DND-41 (cell line): Measurements from ENCODE around the gene C11orf52.

ENCODE experiments used
- ATAC-seq: fragments of 200-7000 bp; cut with Tn5 transposase; 3 replicates; pipeline ENCODE4 v1.9.1; 2021; ENCODE audit warnings: low read depth; ENCODE audit not compliant: insufficient read depth
- DNase-seq: peaks from one replicate; pipeline ENCODE4 v3.0.0-alpha.2; 2020
- H2AFZ ChIP-seq: 2 replicates; pipeline ENCODE4 v1.6.0; 2012; ENCODE audit warnings: low read depth, low read length
- H3K27ac ChIP-seq: 2 replicates; pipeline ENCODE4 v1.5.1; 2012; ENCODE audit warnings: low read length, inconsistent platforms
- H3K27me3 ChIP-seq: fragments of 200-600 bp; sonication (generic); 2 replicates; pipeline ENCODE4 v1.6.0; 2012; ENCODE audit warnings: low read length, mild to moderate bottlenecking, inconsistent platforms; ENCODE audit not compliant: insufficient read depth, poor library complexity
- H3K36me3 ChIP-seq: 2 replicates; pipeline ENCODE4 v1.5.1; 2012; ENCODE audit warnings: low read length, inconsistent platforms; ENCODE audit not compliant: insufficient read depth
- H3K4me1 ChIP-seq: 2 replicates; pipeline ENCODE4 v1.5.1; 2012; ENCODE audit warnings: mild to moderate bottlenecking, low read length; ENCODE audit not compliant: insufficient read depth
- H3K4me2 ChIP-seq: 2 replicates; pipeline ENCODE4 v1.6.0; 2012; ENCODE audit warnings: mild to moderate bottlenecking, moderate library complexity, low read length, inconsistent platforms; ENCODE audit not compliant: insufficient read depth
- H3K4me3 ChIP-seq, 2 experiments: fragments of 200-600 bp in 1 of 2; shearing (Covaris generic) in 1 of 2; 2 replicates each; pipeline ENCODE4 v1.5.1; 2012 to 2016; ENCODE audit warnings: inconsistent platforms in 2 of 2, low read length in 2 of 2, mild to moderate bottlenecking in 2 of 2, low read depth in 1 of 2, moderate library complexity in 1 of 2
- H3K79me2 ChIP-seq: 2 replicates; pipeline ENCODE4 v1.6.0; 2012; ENCODE audit warnings: low read length, inconsistent platforms; ENCODE audit not compliant: insufficient read depth
- H3K9ac ChIP-seq: 2 replicates; pipeline ENCODE4 v1.6.0; 2012; ENCODE audit warnings: low read depth, mild to moderate bottlenecking, inconsistent platforms, low read length, moderate library complexity
- H3K9me3 ChIP-seq: 2 replicates; pipeline ENCODE4 v1.5.1; 2012; ENCODE audit warnings: low read length, moderate library complexity, mild to moderate bottlenecking, inconsistent platforms; ENCODE audit not compliant: insufficient read depth, severe bottlenecking
- H4K20me1 ChIP-seq: 2 replicates; pipeline ENCODE4 v1.6.0; 2012; ENCODE audit warnings: low read length; ENCODE audit not compliant: insufficient read depth
- EZH2 ChIP-seq: IDR thresholded peaks from 3 replicates; pipeline ENCODE4 v1.6.1; 2012; ENCODE audit warnings: borderline replicate concordance, low read depth, mild to moderate bottlenecking, moderate library complexity, low read length, inconsistent platforms; ENCODE audit not compliant: severe bottlenecking
- TF ChIP-seq, protein P1 (sequence below): IDR thresholded peaks from 2 replicates; pipeline ENCODE4 v1.5.1; 2012; ENCODE audit warnings: borderline replicate concordance, low read length, moderate library complexity, mild to moderate bottlenecking; ENCODE audit not compliant: poor library complexity, severe bottlenecking; ENCODE audit errors: extremely low read depth

The C11orf52 gene

DNA sequence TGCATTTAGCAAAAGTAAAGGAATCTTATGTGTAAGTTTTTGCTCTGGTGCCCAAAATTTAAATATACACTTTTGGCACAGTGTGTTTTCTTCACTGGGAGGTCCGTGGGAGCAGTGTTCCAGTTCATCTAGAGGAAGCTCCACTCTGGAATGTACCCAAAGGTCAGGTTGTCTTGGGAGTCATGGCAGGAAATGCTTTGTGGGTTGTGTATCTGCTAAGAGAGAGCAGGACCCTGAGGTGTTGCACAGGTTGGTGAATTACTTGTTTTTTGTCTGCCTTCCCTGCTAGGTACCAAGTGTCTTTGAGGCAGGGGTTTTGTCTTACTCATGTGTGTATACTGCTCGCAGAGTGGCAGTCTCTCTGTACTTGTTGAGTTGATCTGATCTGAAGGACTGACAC, 55.7 kb downstream of the C11orf52 start:
- Histone ChIP-seq H3K4me1 (no peaks in the 10 kb centered on the region), H3K36me3 (no peaks in the 10 kb centered on the region), H3K9me3 (no peaks in the 10 kb centered on the region), H3K4me2 (no peak overlapping the region), H3K27ac (no peak overlapping the region), H3K9ac (no peak overlapping the region), H3K27me3 (no peaks in the 10 kb centered on the region), H2AFZ (no peak overlapping the region), H3K79me2 (no peaks in the 10 kb centered on the region), H4K20me1 (no peaks in the 10 kb centered on the region), H3K4me3 (no peak overlapping the region)
- TF ChIP-seq, protein P1, sequence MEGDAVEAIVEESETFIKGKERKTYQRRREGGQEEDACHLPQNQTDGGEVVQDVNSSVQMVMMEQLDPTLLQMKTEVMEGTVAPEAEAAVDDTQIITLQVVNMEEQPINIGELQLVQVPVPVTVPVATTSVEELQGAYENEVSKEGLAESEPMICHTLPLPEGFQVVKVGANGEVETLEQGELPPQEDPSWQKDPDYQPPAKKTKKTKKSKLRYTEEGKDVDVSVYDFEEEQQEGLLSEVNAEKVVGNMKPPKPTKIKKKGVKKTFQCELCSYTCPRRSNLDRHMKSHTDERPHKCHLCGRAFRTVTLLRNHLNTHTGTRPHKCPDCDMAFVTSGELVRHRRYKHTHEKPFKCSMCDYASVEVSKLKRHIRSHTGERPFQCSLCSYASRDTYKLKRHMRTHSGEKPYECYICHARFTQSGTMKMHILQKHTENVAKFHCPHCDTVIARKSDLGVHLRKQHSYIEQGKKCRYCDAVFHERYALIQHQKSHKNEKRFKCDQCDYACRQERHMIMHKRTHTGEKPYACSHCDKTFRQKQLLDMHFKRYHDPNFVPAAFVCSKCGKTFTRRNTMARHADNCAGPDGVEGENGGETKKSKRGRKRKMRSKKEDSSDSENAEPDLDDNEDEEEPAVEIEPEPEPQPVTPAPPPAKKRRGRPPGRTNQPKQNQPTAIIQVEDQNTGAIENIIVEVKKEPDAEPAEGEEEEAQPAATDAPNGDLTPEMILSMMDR: no peak
- no peak for TF ChIP-seq EZH2
- no peak for ATAC-seq
- no peak for DNase-seq

DNA sequence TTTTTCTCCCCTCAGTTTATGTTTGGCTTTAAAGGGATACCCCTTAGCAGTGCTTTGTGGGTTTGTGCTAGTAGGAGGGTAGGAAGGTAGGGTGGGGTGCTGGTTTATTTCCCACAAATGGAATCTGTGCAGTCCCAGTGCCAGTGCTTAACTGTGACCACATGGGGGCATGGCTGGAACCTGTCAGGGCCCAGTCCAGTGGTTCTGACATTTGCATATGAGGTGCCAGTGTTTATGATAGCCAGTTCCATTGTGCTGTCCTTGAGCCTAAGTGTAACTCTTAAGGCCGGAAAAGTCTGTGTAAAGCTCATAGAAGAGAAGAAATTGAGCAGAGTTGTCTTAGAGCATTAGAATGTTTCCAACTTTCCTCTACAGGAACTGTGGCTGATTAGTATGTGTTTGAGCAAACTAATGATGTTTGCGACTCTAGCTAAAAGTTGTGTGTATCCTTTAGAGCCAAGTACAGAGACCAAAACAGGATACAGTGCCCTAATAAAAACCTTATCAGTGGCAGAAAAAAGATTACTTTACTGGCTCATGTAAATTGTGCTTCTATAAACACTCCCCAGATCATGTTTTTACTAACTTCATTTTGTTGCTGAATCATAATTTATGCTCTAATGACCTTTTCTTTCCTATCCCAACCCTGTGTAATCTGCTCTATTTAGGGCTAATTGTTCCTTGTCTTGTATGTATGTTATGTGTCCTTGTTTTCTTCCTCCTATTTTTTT, 56.5 kb downstream of the C11orf52 start:
- H3K4me1 ChIP-seq: no peaks in the 10 kb centered on the region
- H4K20me1 ChIP-seq: no peaks in the 10 kb centered on the region
- DNase-seq (no peak), ATAC-seq (no peak)
- no peak overlapping the region for H3K4me2 ChIP-seq
- H3K36me3 ChIP-seq: no peaks in the 10 kb centered on the region
- H3K4me3 ChIP-seq: no peak overlapping the region
- H2AFZ ChIP-seq: no peak overlapping the region
- no peak overlapping the region for H3K27ac ChIP-seq
- no peaks in the 10 kb centered on the region for H3K79me2 ChIP-seq
- TF ChIP-seq, protein P1: no peak
- no peak for TF ChIP-seq EZH2
- no peaks in the 10 kb centered on the region for H3K9me3 ChIP-seq
- no peak overlapping the region for H3K9ac ChIP-seq
- no peaks in the 10 kb centered on the region for H3K27me3 ChIP-seq

DNA sequence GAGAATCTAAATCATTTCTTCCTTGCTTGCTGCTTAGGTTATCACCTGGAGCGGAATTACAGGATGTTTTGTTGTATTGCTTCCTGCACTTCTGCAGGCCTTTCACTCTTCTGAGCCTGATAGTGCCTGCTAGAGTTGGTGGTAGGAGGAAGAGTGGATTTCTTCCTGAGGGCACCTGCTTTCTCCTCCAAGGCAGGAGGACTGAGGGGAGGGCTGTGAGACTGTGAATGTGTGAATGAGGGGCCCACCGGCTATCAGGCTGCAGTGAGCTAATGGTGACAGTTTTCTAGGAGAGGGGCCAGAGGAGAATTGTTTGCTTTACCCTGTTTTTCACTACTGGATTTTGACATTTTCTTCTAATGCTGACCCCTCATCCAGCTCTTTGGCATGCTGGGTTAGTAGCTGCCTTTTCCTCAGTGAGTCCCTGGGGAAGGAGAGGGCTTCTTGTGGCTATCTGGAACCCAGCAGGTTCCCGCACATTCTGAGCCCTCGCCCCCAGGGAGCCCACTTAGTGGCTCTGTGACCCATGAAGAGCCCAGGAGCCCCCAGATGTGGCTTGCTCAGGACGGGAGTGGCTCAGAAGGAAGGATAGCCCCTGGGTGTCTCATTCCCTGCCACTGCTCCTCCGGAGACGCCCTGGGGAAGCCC, 57.5 kb downstream of the C11orf52 start:
- no peak overlapping the region for H3K9ac ChIP-seq
- ATAC-seq (no peak), DNase-seq (no peak)
- H3K9me3 ChIP-seq: no peaks in the 10 kb centered on the region
- no peak for TF ChIP-seq EZH2
- TF ChIP-seq, protein P1: no peak
- no peaks in the 10 kb centered on the region for H3K79me2 ChIP-seq
- H3K4me1 ChIP-seq: no peaks in the 10 kb centered on the region
- no peak overlapping the region for H3K27ac ChIP-seq
- H4K20me1 ChIP-seq: no peaks in the 10 kb centered on the region
- no peaks in the 10 kb centered on the region for H3K36me3 ChIP-seq
- H3K27me3 ChIP-seq: no peaks in the 10 kb centered on the region
- H2AFZ ChIP-seq: no peak overlapping the region
- no peak overlapping the region for H3K4me2 ChIP-seq
- no peak overlapping the region for H3K4me3 ChIP-seq
